Measurements from ENCODE around the gene FSTL4. TPM values are rescaled to one million over a fixed set of nuclear protein-coding genes. Genes with fewer than 3 reads are reported as not detected.

The FSTL4 gene
- total RNA-seq, 4 donors from 2014 or later: 0.27 TPM; not detected in 3

DNA sequence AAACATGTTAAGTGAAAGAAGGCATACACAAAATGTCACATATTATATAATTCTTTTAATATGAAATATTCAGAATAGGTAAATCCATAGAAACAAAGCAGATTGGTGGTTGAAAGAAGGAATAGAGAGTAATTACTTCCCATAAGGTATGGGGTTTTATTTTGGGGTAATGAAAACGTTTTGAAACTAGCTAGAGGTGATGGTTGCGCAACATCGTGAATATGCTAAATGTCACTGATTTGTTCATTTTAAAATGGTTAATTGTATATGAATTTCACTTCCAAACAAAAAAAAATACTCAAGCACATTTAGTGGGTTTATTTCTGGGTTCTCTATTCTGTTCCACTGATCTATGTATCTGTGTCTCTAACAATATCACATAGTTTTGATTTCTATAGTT lies 12.0 kb upstream of the FSTL4 start:
- Histone ChIP-seq H3K9me3 (no peaks in the 10 kb centered on the region), H3K4me3 (no peak overlapping the region), H3K27me3 (peaks cover 14% of the 10 kb centered on the region), H3K36me3 (no peaks in the 10 kb centered on the region), H3K27ac (no peak overlapping the region), H3K4me1 (no peaks in the 10 kb centered on the region)
- TF ChIP-seq POLR2AphosphoS5 (IDR thresholded peaks at IDR 0.05) (no peak), POLR2A (IDR thresholded peaks at IDR 0.05) (no peak), EP300 (IDR thresholded peaks at IDR 0.05; ENCODE audit: low read depth) (no peak)
- TF ChIP-seq, protein P1, sequence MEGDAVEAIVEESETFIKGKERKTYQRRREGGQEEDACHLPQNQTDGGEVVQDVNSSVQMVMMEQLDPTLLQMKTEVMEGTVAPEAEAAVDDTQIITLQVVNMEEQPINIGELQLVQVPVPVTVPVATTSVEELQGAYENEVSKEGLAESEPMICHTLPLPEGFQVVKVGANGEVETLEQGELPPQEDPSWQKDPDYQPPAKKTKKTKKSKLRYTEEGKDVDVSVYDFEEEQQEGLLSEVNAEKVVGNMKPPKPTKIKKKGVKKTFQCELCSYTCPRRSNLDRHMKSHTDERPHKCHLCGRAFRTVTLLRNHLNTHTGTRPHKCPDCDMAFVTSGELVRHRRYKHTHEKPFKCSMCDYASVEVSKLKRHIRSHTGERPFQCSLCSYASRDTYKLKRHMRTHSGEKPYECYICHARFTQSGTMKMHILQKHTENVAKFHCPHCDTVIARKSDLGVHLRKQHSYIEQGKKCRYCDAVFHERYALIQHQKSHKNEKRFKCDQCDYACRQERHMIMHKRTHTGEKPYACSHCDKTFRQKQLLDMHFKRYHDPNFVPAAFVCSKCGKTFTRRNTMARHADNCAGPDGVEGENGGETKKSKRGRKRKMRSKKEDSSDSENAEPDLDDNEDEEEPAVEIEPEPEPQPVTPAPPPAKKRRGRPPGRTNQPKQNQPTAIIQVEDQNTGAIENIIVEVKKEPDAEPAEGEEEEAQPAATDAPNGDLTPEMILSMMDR (IDR thresholded peaks at IDR 0.05): no peak
- in situ Hi-C loops (cut with MboI; ENCODE audit: low pct_ligation_motif_present in 1 of 4, low pct_unique_long_range_greater_than_20kb in 1 of 4, low sequenced_read_pairs in 3 of 4): no loop called here
- intact Hi-C loops (cut with DNase I; ENCODE audit: low total_unique reads): no loop called here
- 57 to 69% methylated on average over 3 of the region's 3 CpGs for WGBS, 2 donors (ENCODE audit: low coverage in 1 of 2)
- no peak for DNase-seq

GRCh38 chr5:133618141-133618540 lies 5.8 kb upstream of the FSTL4 start:
- H3K4me3 ChIP-seq: no peak overlapping the region
- peaks cover 40% of the 10 kb centered on the region for H3K27me3 ChIP-seq
- in situ Hi-C loops (cut with MboI; ENCODE audit: low pct_ligation_motif_present in 1 of 4, low pct_unique_long_range_greater_than_20kb in 1 of 4, low sequenced_read_pairs in 3 of 4) (no loop called here), intact Hi-C loops (cut with DNase I; ENCODE audit: low total_unique reads) (no loop called here)
- H3K36me3 ChIP-seq: no peaks in the 10 kb centered on the region
- 73 to 92% methylated on average over 1 of the region's 1 CpG for WGBS, 2 donors (ENCODE audit: low coverage in 1 of 2)
- no peak overlapping the region for H3K27ac ChIP-seq
- H3K9me3 ChIP-seq: no peaks in the 10 kb centered on the region
- no peak for DNase-seq
- no peaks in the 10 kb centered on the region for H3K4me1 ChIP-seq
- TF ChIP-seq, protein P1 (IDR thresholded peaks at IDR 0.05): no peak
- TF ChIP-seq EP300 (IDR thresholded peaks at IDR 0.05; ENCODE audit: low read depth): no peak
- no peak for TF ChIP-seq POLR2AphosphoS5 (IDR thresholded peaks at IDR 0.05)
- TF ChIP-seq POLR2A (IDR thresholded peaks at IDR 0.05): no peak

GRCh38 chr5:133613743-133614142 lies 1.4 kb upstream of the FSTL4 start:
- WGBS, 2 donors (ENCODE audit: low coverage in 1 of 2): 71 to 80% methylated on average over 1 to 2 of the region's 2 CpGs
- H3K27me3 ChIP-seq: peaks cover 74% of the 10 kb centered on the region
- TF ChIP-seq, protein P1 (IDR thresholded peaks at IDR 0.05): no peak
- TF ChIP-seq POLR2AphosphoS5 (IDR thresholded peaks at IDR 0.05) (no peak), EP300 (IDR thresholded peaks at IDR 0.05; ENCODE audit: low read depth) (no peak), POLR2A (IDR thresholded peaks at IDR 0.05) (no peak)
- no peaks in the 10 kb centered on the region for H3K9me3 ChIP-seq
- H3K36me3 ChIP-seq: no peaks in the 10 kb centered on the region
- no peak for DNase-seq
- in situ Hi-C loops (cut with MboI; ENCODE audit: low pct_ligation_motif_present in 1 of 4, low pct_unique_long_range_greater_than_20kb in 1 of 4, low sequenced_read_pairs in 3 of 4) (no loop called here), intact Hi-C loops (cut with DNase I; ENCODE audit: low total_unique reads) (no loop called here)
- no peak overlapping the region for H3K4me3 ChIP-seq
- H3K4me1 ChIP-seq: peaks cover 9 to 22% (median 16%) of the 10 kb centered on the region in 4 donors
- H3K27ac ChIP-seq: no peak overlapping the region

DNA sequence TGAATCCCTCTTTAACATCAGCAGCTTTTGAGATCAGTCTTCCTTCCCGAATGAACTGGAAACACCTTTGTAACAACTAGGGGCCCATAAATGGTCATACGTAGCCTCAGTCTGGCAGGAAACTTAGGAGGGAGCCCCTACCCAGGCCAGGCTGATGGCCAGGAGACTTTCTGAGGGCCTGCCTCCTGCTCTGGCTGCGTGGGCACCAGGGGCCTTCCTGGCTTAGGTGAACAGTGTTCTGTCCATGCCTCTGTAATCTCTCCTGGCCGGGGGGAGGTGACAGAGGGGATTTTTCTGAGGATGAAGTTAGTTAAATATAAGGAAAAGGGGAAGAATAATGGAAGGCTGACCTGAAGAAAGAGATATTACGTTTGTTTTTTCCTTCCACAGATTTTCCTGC lies 843 bp upstream of the FSTL4 start:
- Histone ChIP-seq H3K9me3 (no peaks in the 10 kb centered on the region), H3K4me3 (no peak overlapping the region), H3K27ac (no peak overlapping the region), H3K4me1 (peaks cover 9 to 22% (median 16%) of the 10 kb centered on the region in 4 donors), H3K36me3 (no peaks in the 10 kb centered on the region), H3K27me3 (peaks cover 79% of the 10 kb centered on the region)
- in situ Hi-C loops (cut with MboI; ENCODE audit: low pct_ligation_motif_present in 1 of 4, low pct_unique_long_range_greater_than_20kb in 1 of 4, low sequenced_read_pairs in 3 of 4) (no loop called here), intact Hi-C loops (cut with DNase I; ENCODE audit: low total_unique reads) (no loop called here)
- 40 to 71% methylated on average over 2 to 5 of the region's 5 CpGs for WGBS, 2 donors (ENCODE audit: low coverage in 1 of 2)
- DNase-seq: no peak
- TF ChIP-seq, protein P1 (IDR thresholded peaks at IDR 0.05): no peak
- TF ChIP-seq POLR2AphosphoS5 (IDR thresholded peaks at IDR 0.05): no peak
- TF ChIP-seq POLR2A (IDR thresholded peaks at IDR 0.05): no peak
- TF ChIP-seq EP300 (IDR thresholded peaks at IDR 0.05; ENCODE audit: low read depth): no peak

Data from transverse colon (tissue), 4 donors.